GM12874 (cell line): ENCODE data around the gene DGKB.

Experiments
- CTCF ChIP-seq: IDR thresholded peaks from 2 replicates; pipeline ENCODE4 v1.5.1; 2011; ENCODE audit warnings: low read depth, mild to moderate bottlenecking, control low read depth, low read length, moderate library complexity; ENCODE audit not compliant: insufficient read depth

Gene DGKB

GRCh38 chr7:14687241-14687640, 215.3 kb downstream of the DGKB start:
- TF ChIP-seq CTCF = no peak

- TF ChIP-seq CTCF = no peak
Measured at GRCh38 chr7:14685167-14685566, 217.4 kb downstream of the DGKB start.

GRCh38 chr7:14682910-14683465, 219.6 kb downstream of the DGKB start:
- TF ChIP-seq CTCF = no peak

GRCh38 chr7:14676896-14677295, 225.7 kb downstream of the DGKB start:
- no peak for TF ChIP-seq CTCF

- TF ChIP-seq CTCF = no peak
Measured at GRCh38 chr7:14673202-14673601, 229.3 kb downstream of the DGKB start.

- no peak for TF ChIP-seq CTCF
Measured at GRCh38 chr7:14666913-14667312, 235.6 kb downstream of the DGKB start.

- no peak for TF ChIP-seq CTCF
Measured at GRCh38 chr7:14666304-14666703, 236.2 kb downstream of the DGKB start.
